Measurements from ENCODE around the gene PGAP6. TPM values are rescaled to one million over a fixed set of nuclear protein-coding genes. Genes with fewer than 3 reads are reported as not detected.

The PGAP6 gene
- total RNA-seq, 1 experiment from 2014 or later, result 128 TPM

DNA sequence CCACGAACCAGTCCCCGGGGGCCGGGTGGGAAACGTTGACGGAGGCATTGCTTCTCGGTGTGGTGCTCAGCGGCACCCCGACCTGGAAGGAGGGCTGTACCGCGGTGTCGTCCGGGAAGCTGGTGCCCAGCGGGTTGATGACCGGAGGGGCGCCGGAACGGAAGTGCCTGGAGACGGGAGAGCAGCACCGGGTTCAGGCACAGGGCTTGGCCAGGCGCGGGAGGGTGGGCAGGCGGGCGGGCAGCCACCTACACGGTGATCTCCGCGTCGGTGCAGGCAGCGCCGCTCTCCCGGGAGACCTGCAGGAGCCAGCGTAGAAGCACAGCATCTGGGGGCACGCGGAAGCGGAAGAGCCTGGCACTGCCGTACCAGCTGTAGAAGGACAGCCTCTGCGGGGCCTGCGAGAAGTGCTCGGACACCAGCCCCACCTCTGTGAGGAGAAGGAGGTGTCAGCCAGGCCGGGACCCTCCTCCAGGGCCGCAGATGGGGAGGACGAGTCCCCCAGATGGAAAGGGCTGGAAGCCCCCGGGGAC, 4.3 kb downstream of the PGAP6 start:
- in situ Hi-C loops (cut with HindIII; ENCODE audit: low pct_unique_long_range_greater_than_20kb, low sequenced_read_pairs) (no loop called here), intact Hi-C loops (cut with micrococcal nuclease; ENCODE audit: unreplicated experiment) (no loop called here)
- Histone ChIP-seq H3K4me1 (ENCODE audit: control insufficient read depth, insufficient read depth, low read length) (peaks cover 15% of the 10 kb centered on the region), H3K36me3 (ENCODE audit: control insufficient read depth, insufficient read depth, low read length) (no peaks in the 10 kb centered on the region), H3K27me3 (ENCODE audit: control insufficient read depth, insufficient read depth, low read length) (no peaks in the 10 kb centered on the region), H3K4me3 (ENCODE audit: low read depth in 2 of 2, low read length in 2 of 2) (no peak overlapping the region), H3K9me3 (ENCODE audit: control insufficient read depth, insufficient read depth, low read depth, low read length) (no peaks in the 10 kb centered on the region), H3K27ac (ENCODE audit: low read length) (no peak overlapping the region)
- TF ChIP-seq SIN3A (IDR thresholded peaks at IDR 0.05; ENCODE audit: borderline replicate concordance, insufficient read depth, low read depth, low read length) (no peak), TCF7L2 (IDR thresholded peaks at IDR 0.05; ENCODE audit: low read depth, low read length) (no peak), POLR2AphosphoS5 (IDR thresholded peaks at IDR 0.05; ENCODE audit: low read depth, low read length) (no peak)
- TF ChIP-seq, protein P1, sequence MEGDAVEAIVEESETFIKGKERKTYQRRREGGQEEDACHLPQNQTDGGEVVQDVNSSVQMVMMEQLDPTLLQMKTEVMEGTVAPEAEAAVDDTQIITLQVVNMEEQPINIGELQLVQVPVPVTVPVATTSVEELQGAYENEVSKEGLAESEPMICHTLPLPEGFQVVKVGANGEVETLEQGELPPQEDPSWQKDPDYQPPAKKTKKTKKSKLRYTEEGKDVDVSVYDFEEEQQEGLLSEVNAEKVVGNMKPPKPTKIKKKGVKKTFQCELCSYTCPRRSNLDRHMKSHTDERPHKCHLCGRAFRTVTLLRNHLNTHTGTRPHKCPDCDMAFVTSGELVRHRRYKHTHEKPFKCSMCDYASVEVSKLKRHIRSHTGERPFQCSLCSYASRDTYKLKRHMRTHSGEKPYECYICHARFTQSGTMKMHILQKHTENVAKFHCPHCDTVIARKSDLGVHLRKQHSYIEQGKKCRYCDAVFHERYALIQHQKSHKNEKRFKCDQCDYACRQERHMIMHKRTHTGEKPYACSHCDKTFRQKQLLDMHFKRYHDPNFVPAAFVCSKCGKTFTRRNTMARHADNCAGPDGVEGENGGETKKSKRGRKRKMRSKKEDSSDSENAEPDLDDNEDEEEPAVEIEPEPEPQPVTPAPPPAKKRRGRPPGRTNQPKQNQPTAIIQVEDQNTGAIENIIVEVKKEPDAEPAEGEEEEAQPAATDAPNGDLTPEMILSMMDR (IDR thresholded peaks at IDR 0.05), result no peak
- TF ChIP-seq, protein P2, sequence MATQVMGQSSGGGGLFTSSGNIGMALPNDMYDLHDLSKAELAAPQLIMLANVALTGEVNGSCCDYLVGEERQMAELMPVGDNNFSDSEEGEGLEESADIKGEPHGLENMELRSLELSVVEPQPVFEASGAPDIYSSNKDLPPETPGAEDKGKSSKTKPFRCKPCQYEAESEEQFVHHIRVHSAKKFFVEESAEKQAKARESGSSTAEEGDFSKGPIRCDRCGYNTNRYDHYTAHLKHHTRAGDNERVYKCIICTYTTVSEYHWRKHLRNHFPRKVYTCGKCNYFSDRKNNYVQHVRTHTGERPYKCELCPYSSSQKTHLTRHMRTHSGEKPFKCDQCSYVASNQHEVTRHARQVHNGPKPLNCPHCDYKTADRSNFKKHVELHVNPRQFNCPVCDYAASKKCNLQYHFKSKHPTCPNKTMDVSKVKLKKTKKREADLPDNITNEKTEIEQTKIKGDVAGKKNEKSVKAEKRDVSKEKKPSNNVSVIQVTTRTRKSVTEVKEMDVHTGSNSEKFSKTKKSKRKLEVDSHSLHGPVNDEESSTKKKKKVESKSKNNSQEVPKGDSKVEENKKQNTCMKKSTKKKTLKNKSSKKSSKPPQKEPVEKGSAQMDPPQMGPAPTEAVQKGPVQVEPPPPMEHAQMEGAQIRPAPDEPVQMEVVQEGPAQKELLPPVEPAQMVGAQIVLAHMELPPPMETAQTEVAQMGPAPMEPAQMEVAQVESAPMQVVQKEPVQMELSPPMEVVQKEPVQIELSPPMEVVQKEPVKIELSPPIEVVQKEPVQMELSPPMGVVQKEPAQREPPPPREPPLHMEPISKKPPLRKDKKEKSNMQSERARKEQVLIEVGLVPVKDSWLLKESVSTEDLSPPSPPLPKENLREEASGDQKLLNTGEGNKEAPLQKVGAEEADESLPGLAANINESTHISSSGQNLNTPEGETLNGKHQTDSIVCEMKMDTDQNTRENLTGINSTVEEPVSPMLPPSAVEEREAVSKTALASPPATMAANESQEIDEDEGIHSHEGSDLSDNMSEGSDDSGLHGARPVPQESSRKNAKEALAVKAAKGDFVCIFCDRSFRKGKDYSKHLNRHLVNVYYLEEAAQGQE (IDR thresholded peaks at IDR 0.05; ENCODE audit: insufficient read depth in 1 of 2, low read depth in 2 of 2, low read length in 1 of 2), result no peak
- ATAC-seq (no peak), DNase-seq (ENCODE audit: low read depth, low spot score) (no peak)
- CTCF ChIA-PET, result no interaction called here
- no TSS peak for BruUV-seq (replicated peaks)
- POLR2A ChIA-PET, result no interaction called here

DNA sequence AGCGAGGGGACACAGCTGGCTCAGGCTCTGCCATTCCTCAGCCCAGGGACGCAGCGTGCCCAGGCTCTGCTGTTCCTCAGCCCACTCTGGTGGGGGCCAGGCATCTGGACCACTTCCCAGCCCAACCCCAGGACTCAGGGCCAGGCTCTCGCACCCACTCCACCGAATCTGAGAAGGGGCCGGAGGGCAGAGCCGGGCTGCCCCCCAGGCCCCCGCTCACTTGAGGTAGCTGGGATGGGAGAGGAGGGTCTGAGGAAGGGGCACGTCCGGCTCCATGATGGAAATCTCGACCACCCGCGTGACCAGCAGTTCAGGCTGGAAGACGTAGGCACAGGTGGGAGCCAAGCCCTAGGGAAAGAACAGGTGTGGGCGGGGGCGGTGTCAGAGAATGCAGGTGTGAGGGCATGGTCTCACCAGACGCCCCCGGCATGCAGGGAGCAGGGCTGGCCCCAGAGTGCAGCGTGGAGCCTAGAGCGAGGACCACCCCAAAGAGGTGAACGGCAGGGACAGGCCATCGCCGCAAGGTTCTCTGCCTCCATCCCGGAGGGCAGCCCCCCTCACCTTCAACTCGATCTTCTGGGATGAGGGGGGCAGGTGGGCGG, 4.9 kb downstream of the PGAP6 start:
- no peak for ATAC-seq
- CTCF ChIA-PET, result no interaction called here
- in situ Hi-C loops (cut with HindIII; ENCODE audit: low pct_unique_long_range_greater_than_20kb, low sequenced_read_pairs), result no loop called here

More for the DNA sequence above, 4.9 kb downstream of the PGAP6 start:
- DNase-seq (ENCODE audit: low read depth, low spot score), result no peak
- no peaks in the 10 kb centered on the region for H3K27me3 ChIP-seq (ENCODE audit: control insufficient read depth, insufficient read depth, low read length)
- H3K4me3 ChIP-seq (ENCODE audit: low read depth in 2 of 2, low read length in 2 of 2), result no peak overlapping the region
- H3K27ac ChIP-seq (ENCODE audit: low read length), result no peak overlapping the region
- no peaks in the 10 kb centered on the region for H3K36me3 ChIP-seq (ENCODE audit: control insufficient read depth, insufficient read depth, low read length)
- no TSS peak for BruUV-seq (replicated peaks)
- TF ChIP-seq, protein P2 (IDR thresholded peaks at IDR 0.05; ENCODE audit: insufficient read depth in 1 of 2, low read depth in 2 of 2, low read length in 1 of 2), result no peak
- TF ChIP-seq TCF7L2 (IDR thresholded peaks at IDR 0.05; ENCODE audit: low read depth, low read length), result no peak
- no peak for TF ChIP-seq POLR2AphosphoS5 (IDR thresholded peaks at IDR 0.05; ENCODE audit: low read depth, low read length)
- TF ChIP-seq, protein P1 (IDR thresholded peaks at IDR 0.05), result no peak
- no peak for TF ChIP-seq SIN3A (IDR thresholded peaks at IDR 0.05; ENCODE audit: borderline replicate concordance, insufficient read depth, low read depth, low read length)
- H3K4me1 ChIP-seq (ENCODE audit: control insufficient read depth, insufficient read depth, low read length), result peaks cover 15% of the 10 kb centered on the region
- POLR2A ChIA-PET, result no interaction called here
- no peaks in the 10 kb centered on the region for H3K9me3 ChIP-seq (ENCODE audit: control insufficient read depth, insufficient read depth, low read depth, low read length)
- intact Hi-C loops (cut with micrococcal nuclease; ENCODE audit: unreplicated experiment), result no loop called here
